Thyroid gland (tissue), 4 donors: ENCODE data around the gene TP53AIP1. TPM values are rescaled to one million over a fixed set of nuclear protein-coding genes. Genes with fewer than 3 reads are reported as not detected.

Experiments used
- DNase-seq, 2 donors: peaks; one replicate each; pipeline ENCODE4 v3.0.0-alpha.2; 2019
- H3K27ac ChIP-seq, 3 donors: fragments of 200-600 bp; sonication (generic); 1 replicate in 2 of 3; 2 replicates in 1 of 3; pipeline ENCODE4 v1.5.1; 2016 to 2019; ENCODE audit warnings: mild to moderate bottlenecking in 1 of 3, moderate library complexity in 1 of 3
- H3K27me3 ChIP-seq: fragments of 200-600 bp; sonication (generic); one replicate; pipeline ENCODE4 v1.5.1; 2019
- H3K36me3 ChIP-seq, 2 donors: fragments of 200-600 bp; sonication (generic); one replicate each; pipeline ENCODE4 v1.5.1; 2016 to 2019
- H3K4me1 ChIP-seq, 2 donors: fragments of 200-600 bp; sonication (generic); one replicate each; pipeline ENCODE4 v1.5.1; 2017 to 2019
- H3K4me3 ChIP-seq, 3 donors: fragments of 200-600 bp; sonication (generic); replicated peaks in 1 of 3; 1 replicate in 2 of 3; 2 replicates in 1 of 3; pipeline ENCODE4 v1.5.1; 2016; ENCODE audit warnings: mild to moderate bottlenecking in 1 of 3
- H3K9me3 ChIP-seq: fragments of 200-600 bp; sonication (generic); one replicate; pipeline ENCODE4 v1.5.1; 2017
- CTCF ChIP-seq, 6 experiments: fragments of 200-600 bp in 3 of 6; fragments of 450-650 bp in 3 of 6; sonication (generic) in 3 of 6; IDR thresholded peaks; one replicate each; pipeline ENCODE4 v1.5.1; 2016 to 2019; ENCODE audit warnings: antibody characterized with exemption in 6 of 6, mild to moderate bottlenecking in 2 of 6, inconsistent platforms in 1 of 6, moderate library complexity in 1 of 6
- POLR2A ChIP-seq, 2 donors: fragments of 450-650 bp; IDR thresholded peaks; one replicate each; pipeline ENCODE4 v1.6.1; 2017; ENCODE audit warnings: antibody characterized with exemption in 2 of 2, mild to moderate bottlenecking in 2 of 2, moderate library complexity in 1 of 2
- WGBS, 2 donors: methylation state at CpG; one replicate each; pipeline ENCODE4 v1.1.5; 2017; 5-methylcytosine and 5-hydroxymethylcytosine counted together
- intact Hi-C: fragments of 100-400 bp; cut with DNase I; formaldehyde crosslinking; loops from one replicate; pipeline ENCODE4 v1.15.1; 2023
- total RNA-seq, 4 donors: library from RNA; depleted of rRNA; stranded (reverse); fragments of >200 nt; gene quantifications; one replicate each; pipeline ENCODE4 v1.2.3, GENCODE V29; 2016

Gene TP53AIP1
- total RNA-seq, 4 donors from 2014 or later = not detected

- H3K27me3 ChIP-seq = no peaks in the 10 kb centered on the region
- TF ChIP-seq POLR2A (IDR thresholded peaks at IDR 0.05) (no peak), CTCF (IDR thresholded peaks at IDR 0.05) (no peak)
- H3K27ac ChIP-seq = no peak overlapping the region
- no peak for DNase-seq
- 89 to 94% methylated on average over 10 of the region's 10 CpGs for WGBS, 2 donors
- no peaks in the 10 kb centered on the region for H3K9me3 ChIP-seq
- intact Hi-C loops = no loop called here
- no peaks in the 10 kb centered on the region for H3K36me3 ChIP-seq
- no peak overlapping the region for H3K4me3 ChIP-seq
- peaks cover 4 to 8% of the 10 kb centered on the region in 2 donors for H3K4me1 ChIP-seq
Observed at GRCh38 chr11:128902515-128903066, 40.1 kb downstream of the TP53AIP1 start.

- no peak for DNase-seq
- H3K36me3 ChIP-seq = no peaks in the 10 kb centered on the region
- WGBS, 2 donors = 69 to 75% methylated on average over 29 of the region's 29 CpGs
- TF ChIP-seq CTCF (IDR thresholded peaks at IDR 0.05) = no peak
- TF ChIP-seq POLR2A (IDR thresholded peaks at IDR 0.05) = no peak
- intact Hi-C loops = no loop called here
- peaks cover 4 to 8% of the 10 kb centered on the region in 2 donors for H3K4me1 ChIP-seq
- no peaks in the 10 kb centered on the region for H3K27me3 ChIP-seq
- no peaks in the 10 kb centered on the region for H3K9me3 ChIP-seq
- no peak overlapping the region for H3K27ac ChIP-seq
- no peak overlapping the region for H3K4me3 ChIP-seq
Observed at GRCh38 chr11:128901653-128902514, 40.8 kb downstream of the TP53AIP1 start.

GRCh38 chr11:128900468-128900867 lies 42.2 kb downstream of the TP53AIP1 start:
- Histone ChIP-seq H3K4me3 (no peak overlapping the region), H3K27ac (no peak overlapping the region), H3K9me3 (no peaks in the 10 kb centered on the region), H3K4me1 (peaks cover 0 to 8% of the 10 kb centered on the region in 2 donors), H3K27me3 (no peaks in the 10 kb centered on the region), H3K36me3 (no peaks in the 10 kb centered on the region)
- no peak for DNase-seq
- WGBS, 2 donors = 72 to 84% methylated on average over 4 of the region's 4 CpGs
- no peak for TF ChIP-seq POLR2A (IDR thresholded peaks at IDR 0.05)
- no peak for TF ChIP-seq CTCF (IDR thresholded peaks at IDR 0.05)
- intact Hi-C loops = no loop called here

GRCh38 chr11:128898580-128899344 lies 43.9 kb downstream of the TP53AIP1 start:
- no peak overlapping the region for H3K4me3 ChIP-seq
- H3K4me1 ChIP-seq = peaks cover 4 to 15% of the 10 kb centered on the region in 2 donors
- no peaks in the 10 kb centered on the region for H3K36me3 ChIP-seq
- no peak for DNase-seq
- 92 to 93% methylated on average over 13 of the region's 13 CpGs for WGBS, 2 donors
- intact Hi-C loops = no loop called here
- TF ChIP-seq POLR2A (IDR thresholded peaks at IDR 0.05) (no peak), CTCF (IDR thresholded peaks at IDR 0.05) (no peak)
- no peak overlapping the region for H3K27ac ChIP-seq
- no peaks in the 10 kb centered on the region for H3K9me3 ChIP-seq
- no peaks in the 10 kb centered on the region for H3K27me3 ChIP-seq
